ENCODE results near the gene PHACTR1.

DNA sequence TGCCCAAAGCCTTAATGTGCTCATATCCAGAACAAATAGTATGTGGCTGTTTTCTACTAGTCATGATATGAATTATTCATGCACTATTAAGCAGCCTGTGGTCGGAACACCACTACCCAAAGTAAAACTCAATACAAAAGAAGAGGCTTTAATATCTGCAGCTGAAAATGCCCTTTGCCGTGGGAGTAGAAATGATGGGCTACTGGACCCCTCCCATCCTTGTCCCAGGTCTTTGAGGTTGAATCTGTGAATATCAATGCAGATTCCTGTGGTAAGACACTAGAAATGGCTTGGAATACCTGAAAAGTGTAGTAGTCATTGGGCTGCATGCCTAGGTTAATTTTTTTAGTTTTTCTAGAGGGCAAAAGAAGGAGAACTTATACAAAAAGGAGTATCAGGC, 308.0 kb downstream of the PHACTR1 start:
- TF ChIP-seq, protein P1, sequence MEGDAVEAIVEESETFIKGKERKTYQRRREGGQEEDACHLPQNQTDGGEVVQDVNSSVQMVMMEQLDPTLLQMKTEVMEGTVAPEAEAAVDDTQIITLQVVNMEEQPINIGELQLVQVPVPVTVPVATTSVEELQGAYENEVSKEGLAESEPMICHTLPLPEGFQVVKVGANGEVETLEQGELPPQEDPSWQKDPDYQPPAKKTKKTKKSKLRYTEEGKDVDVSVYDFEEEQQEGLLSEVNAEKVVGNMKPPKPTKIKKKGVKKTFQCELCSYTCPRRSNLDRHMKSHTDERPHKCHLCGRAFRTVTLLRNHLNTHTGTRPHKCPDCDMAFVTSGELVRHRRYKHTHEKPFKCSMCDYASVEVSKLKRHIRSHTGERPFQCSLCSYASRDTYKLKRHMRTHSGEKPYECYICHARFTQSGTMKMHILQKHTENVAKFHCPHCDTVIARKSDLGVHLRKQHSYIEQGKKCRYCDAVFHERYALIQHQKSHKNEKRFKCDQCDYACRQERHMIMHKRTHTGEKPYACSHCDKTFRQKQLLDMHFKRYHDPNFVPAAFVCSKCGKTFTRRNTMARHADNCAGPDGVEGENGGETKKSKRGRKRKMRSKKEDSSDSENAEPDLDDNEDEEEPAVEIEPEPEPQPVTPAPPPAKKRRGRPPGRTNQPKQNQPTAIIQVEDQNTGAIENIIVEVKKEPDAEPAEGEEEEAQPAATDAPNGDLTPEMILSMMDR (conservative IDR thresholded peaks at IDR 0.05; ENCODE audit: low read depth, low read length): no peak
- TF ChIP-seq EZH2 (IDR thresholded peaks at IDR 0.05; ENCODE audit: borderline replicate concordance, low read depth, low read length, poor library complexity, severe bottlenecking): no peak
